ENCODE data around the gene INTS1. TPM values are rescaled to one million over a fixed set of nuclear protein-coding genes. Genes with fewer than 3 reads are reported as not detected.

Gene INTS1
- total RNA-seq, 4 donors from 2014 or later = 50.3 to 134 (median 71.4) TPM

- H3K4me3 ChIP-seq = no peak overlapping the region
- TF ChIP-seq CTCF (IDR thresholded peaks at IDR 0.05) (no peak), EP300 (IDR thresholded peaks at IDR 0.05; ENCODE audit: low read depth) (no peak), POLR2A (IDR thresholded peaks at IDR 0.05) (no peak), POLR2AphosphoS5 (IDR thresholded peaks at IDR 0.05) (no peak)
Measured at GRCh38 chr7:1489336-1489735, 14.9 kb downstream of the INTS1 start.

GRCh38 chr7:1488016-1488415, 16.2 kb downstream of the INTS1 start:
- TF ChIP-seq EP300 (IDR thresholded peaks at IDR 0.05; ENCODE audit: low read depth) (no peak), CTCF (IDR thresholded peaks at IDR 0.05) (no peak), POLR2A (IDR thresholded peaks at IDR 0.05) (no peak), POLR2AphosphoS5 (IDR thresholded peaks at IDR 0.05) (no peak)
- no peaks in the 10 kb centered on the region for H3K4me1 ChIP-seq
- no peaks in the 10 kb centered on the region for H3K9me3 ChIP-seq
- peaks cover 0 to 34% (median 14%) of the 10 kb centered on the region in 4 donors for H3K36me3 ChIP-seq
- no peak for DNase-seq
- 92% methylated on average over 12 of the region's 20 CpGs; no CpG with 5 or more reads in 1 of the 2 donors for WGBS, 2 donors (ENCODE audit: low coverage in 1 of 2)
- H3K27me3 ChIP-seq = no peaks in the 10 kb centered on the region
- intact Hi-C loops (cut with DNase I; ENCODE audit: low total_unique reads) (no loop called here), in situ Hi-C loops (cut with MboI; ENCODE audit: low pct_ligation_motif_present in 1 of 4, low pct_unique_long_range_greater_than_20kb in 1 of 4, low sequenced_read_pairs in 3 of 4) (no loop called here)
- no peak overlapping the region for H3K27ac ChIP-seq
- no peak overlapping the region for H3K4me3 ChIP-seq

More at GRCh38 chr7:1489336-1489735, 14.9 kb downstream of the INTS1 start:
- Histone ChIP-seq H3K27ac (no peak overlapping the region), H3K4me1 (no peaks in the 10 kb centered on the region), H3K36me3 (peaks cover 0 to 34% (median 16%) of the 10 kb centered on the region in 4 donors), H3K27me3 (no peaks in the 10 kb centered on the region), H3K9me3 (no peaks in the 10 kb centered on the region)
- in situ Hi-C loops (cut with MboI; ENCODE audit: low pct_ligation_motif_present in 1 of 4, low pct_unique_long_range_greater_than_20kb in 1 of 4, low sequenced_read_pairs in 3 of 4) = no loop called here
- no peak for DNase-seq
- intact Hi-C loops (cut with DNase I; ENCODE audit: low total_unique reads) = no loop called here
- WGBS, 2 donors (ENCODE audit: low coverage in 1 of 2) = 91% methylated on average over 18 of the region's 18 CpGs; no CpG with 5 or more reads in 1 of the 2 donors

GRCh38 chr7:1487466-1487865, 16.7 kb downstream of the INTS1 start:
- no peak overlapping the region for H3K4me3 ChIP-seq
- H3K27me3 ChIP-seq = no peaks in the 10 kb centered on the region
- H3K4me1 ChIP-seq = no peaks in the 10 kb centered on the region
- WGBS, 2 donors (ENCODE audit: low coverage in 1 of 2) = 95% methylated on average over 18 of the region's 25 CpGs; no CpG with 5 or more reads in 1 of the 2 donors
- no peak for DNase-seq
- TF ChIP-seq EP300 (IDR thresholded peaks at IDR 0.05; ENCODE audit: low read depth) (no peak), POLR2A (IDR thresholded peaks at IDR 0.05) (no peak), CTCF (IDR thresholded peaks at IDR 0.05) (no peak), POLR2AphosphoS5 (IDR thresholded peaks at IDR 0.05) (no peak)
- intact Hi-C loops (cut with DNase I; ENCODE audit: low total_unique reads) (no loop called here), in situ Hi-C loops (cut with MboI; ENCODE audit: low pct_ligation_motif_present in 1 of 4, low pct_unique_long_range_greater_than_20kb in 1 of 4, low sequenced_read_pairs in 3 of 4) (no loop called here)
- no peaks in the 10 kb centered on the region for H3K9me3 ChIP-seq
- no peak overlapping the region for H3K27ac ChIP-seq
- peaks cover 0 to 35% (median 13%) of the 10 kb centered on the region in 4 donors for H3K36me3 ChIP-seq

GRCh38 chr7:1486571-1486970, 17.6 kb downstream of the INTS1 start:
- in situ Hi-C loops (cut with MboI; ENCODE audit: low pct_ligation_motif_present in 1 of 4, low pct_unique_long_range_greater_than_20kb in 1 of 4, low sequenced_read_pairs in 3 of 4) (no loop called here), intact Hi-C loops (cut with DNase I; ENCODE audit: low total_unique reads) (no loop called here)
- Histone ChIP-seq H3K4me1 (no peaks in the 10 kb centered on the region), H3K4me3 (no peak overlapping the region), H3K9me3 (no peaks in the 10 kb centered on the region), H3K27me3 (no peaks in the 10 kb centered on the region), H3K36me3 (peaks cover 0 to 42% (median 15%) of the 10 kb centered on the region in 4 donors), H3K27ac (no peak overlapping the region)
- DNase-seq = no peak
- no peak for TF ChIP-seq POLR2AphosphoS5 (IDR thresholded peaks at IDR 0.05)
- no peak for TF ChIP-seq CTCF (IDR thresholded peaks at IDR 0.05)
- no peak for TF ChIP-seq POLR2A (IDR thresholded peaks at IDR 0.05)
- TF ChIP-seq EP300 (IDR thresholded peaks at IDR 0.05; ENCODE audit: low read depth) = no peak
- 93% methylated on average over 20 of the region's 23 CpGs; no CpG with 5 or more reads in 1 of the 2 donors for WGBS, 2 donors (ENCODE audit: low coverage in 1 of 2)

Data from transverse colon (tissue), 4 donors.